Daoy (cell line): Measurements from ENCODE around the gene SMIM32. TPM values are rescaled to one million over a fixed set of nuclear protein-coding genes. Genes with fewer than 3 reads are reported as not detected.
A peak's percentile ranks its signal among the peaks of the same experiment; 100 is the strongest.

Experiments used
- DNase-seq: peaks from one replicate; pipeline ENCODE4 v3.0.0-alpha.2; 2015; ENCODE audit warnings: low read depth
- total RNA-seq: library from RNA; depleted of rRNA; stranded (reverse); fragments of >200 nt; shearing (Covaris generic); gene quantifications from 2 replicates; pipeline ENCODE4 v1.2.3, GENCODE V29; 2014

The SMIM32 gene
- total RNA-seq, 1 experiment from 2014 or later = not detected

GRCh38 chr5:136207631-136208030 lies 14.7 kb upstream of the SMIM32 start:
- no peak for DNase-seq

- no peak for DNase-seq
Observed at GRCh38 chr5:136206361-136206760, 13.4 kb upstream of the SMIM32 start.

- no peak for DNase-seq
Observed at GRCh38 chr5:136205941-136206340, 13.0 kb upstream of the SMIM32 start.

GRCh38 chr5:136205061-136205702 lies 12.2 kb upstream of the SMIM32 start:
- DNase-seq = peak; percentile 25

GRCh38 chr5:136203303-136203922 lies 10.5 kb upstream of the SMIM32 start:
- DNase-seq = no peak

- no peak for DNase-seq
Observed at GRCh38 chr5:136202469-136203205, 9.7 kb upstream of the SMIM32 start.

GRCh38 chr5:136201870-136202269 lies 8.9 kb upstream of the SMIM32 start:
- no peak for DNase-seq

GRCh38 chr5:136200761-136201160 lies 7.8 kb upstream of the SMIM32 start:
- DNase-seq = no peak

- no peak for DNase-seq
Observed at GRCh38 chr5:136200130-136200529, 7.2 kb upstream of the SMIM32 start.

GRCh38 chr5:136199408-136199807 lies 6.4 kb upstream of the SMIM32 start:
- DNase-seq = no peak

- DNase-seq = no peak
Observed at GRCh38 chr5:136198453-136198852, 5.5 kb upstream of the SMIM32 start.

GRCh38 chr5:136197462-136198142 lies 4.6 kb upstream of the SMIM32 start:
- DNase-seq = no peak

- DNase-seq = no peak
Observed at GRCh38 chr5:136195971-136196820, 3.2 kb upstream of the SMIM32 start.

- DNase-seq = no peak
Observed at GRCh38 chr5:136194576-136194975, 1.6 kb upstream of the SMIM32 start.

- no peak for DNase-seq
Observed at GRCh38 chr5:136193322-136193935, 467 bp upstream of the SMIM32 start.

GRCh38 chr5:136192015-136192525 lies 892 bp downstream of the SMIM32 start:
- peak; percentile 34 for DNase-seq

GRCh38 chr5:136191304-136192014 lies 1.5 kb downstream of the SMIM32 start:
- peak; percentile 47 for DNase-seq

GRCh38 chr5:136190904-136191303 lies 2.1 kb downstream of the SMIM32 start:
- no peak for DNase-seq

- DNase-seq = no peak
Observed at GRCh38 chr5:136190091-136190720, 2.8 kb downstream of the SMIM32 start.

GRCh38 chr5:136188859-136189258 lies 4.1 kb downstream of the SMIM32 start:
- no peak for DNase-seq
